T47D (cell line): Measurements from ENCODE around the gene CNTF.

Experiments
- DNase-seq, 2 experiments: peaks; one replicate each; pipeline versions ENCODE4 v3.0.0 to v3.0.0-alpha.2; 2011 to 2012; ENCODE audit warnings: low read depth in 1 of 2, low spot score in 1 of 2
- JUND ChIP-seq: IDR thresholded peaks from 2 replicates; pipeline ENCODE4 v1.6.1; 2012; ENCODE audit warnings: low read depth
- in situ Hi-C: cut with HindIII; loops from 2 replicates; pipeline ENCODE4 v1.10.0; 2016; ENCODE audit warnings: low sequenced_read_pairs, low pct_unique_long_range_greater_than_20kb

Gene CNTF

DNA sequence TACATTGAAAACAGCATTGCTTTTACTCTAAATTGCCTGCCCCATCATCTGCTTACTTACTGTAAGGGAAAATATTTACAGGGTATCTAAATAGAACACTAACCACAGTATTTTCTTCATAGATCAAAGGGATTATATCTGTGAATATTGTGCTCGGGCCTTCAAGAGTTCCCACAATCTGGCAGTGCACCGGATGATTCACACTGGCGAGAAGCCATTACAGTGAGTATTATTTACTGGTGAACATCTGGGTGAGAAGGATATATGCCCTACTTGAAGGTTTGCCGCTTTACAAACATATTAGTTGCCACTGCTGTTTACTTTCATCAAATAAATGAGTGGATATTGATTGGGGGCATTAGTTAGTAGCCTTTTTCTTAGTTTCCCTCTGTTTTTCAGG, 5.9 kb upstream of the CNTF start:
- in situ Hi-C loops = no loop called here
- no peak for DNase-seq
- no peak for TF ChIP-seq JUND

GRCh38 chr11:58617976-58618557, 4.4 kb upstream of the CNTF start:
- in situ Hi-C loops = no loop called here
- TF ChIP-seq JUND = no peak
- DNase-seq = no peak

DNA sequence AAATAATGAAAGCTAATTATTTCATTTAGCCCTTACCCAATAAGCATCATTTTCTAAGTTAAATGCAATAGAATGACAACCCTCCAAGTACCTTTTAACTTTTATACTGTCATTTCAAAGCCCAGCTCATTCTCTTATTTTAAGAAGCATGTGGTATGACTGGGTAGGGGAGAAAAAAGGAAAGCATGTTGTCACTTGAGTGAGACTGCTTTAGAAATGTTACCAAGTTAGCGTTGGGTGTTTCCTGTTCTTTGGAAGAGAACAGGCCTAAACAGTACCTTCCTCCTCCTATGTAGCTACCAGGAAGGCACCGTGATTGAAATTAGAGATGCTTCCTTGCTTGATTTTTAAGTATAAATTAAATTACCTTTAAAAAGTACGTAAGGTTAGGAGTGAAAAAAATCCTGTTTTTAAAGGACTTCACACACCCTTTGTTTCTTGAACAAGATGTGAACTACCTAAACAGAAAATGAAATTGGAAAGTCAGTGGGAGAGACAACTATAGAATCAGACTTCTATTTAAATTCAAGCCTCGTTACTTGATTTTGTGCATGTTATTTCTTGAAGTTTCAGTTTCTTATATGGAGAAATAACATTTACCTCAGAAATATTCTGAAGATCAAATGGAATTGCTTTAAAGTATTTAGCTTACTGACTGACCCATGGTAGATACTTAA, 741 bp upstream of the CNTF start:
- TF ChIP-seq JUND = no peak
- in situ Hi-C loops = no loop called here
- DNase-seq = no peak

DNA sequence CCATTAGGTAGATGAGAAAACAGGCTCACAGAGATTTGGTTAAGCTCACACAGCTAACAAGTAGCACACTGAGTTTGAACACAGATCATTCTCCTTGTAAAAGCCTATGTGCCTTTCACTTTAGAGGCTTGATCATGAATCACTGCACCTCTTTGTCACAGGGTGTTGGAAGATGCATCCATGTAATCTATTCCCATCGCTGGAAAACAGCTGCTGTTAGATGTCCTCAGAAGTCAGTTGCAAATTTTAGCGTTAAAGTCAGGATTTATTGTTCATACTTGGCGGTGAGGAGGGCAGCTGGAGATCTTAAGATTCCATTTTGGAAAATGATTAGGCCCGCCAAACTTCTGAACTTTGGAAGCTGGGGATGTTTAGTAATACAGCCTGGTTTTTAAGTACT, 2.6 kb downstream of the CNTF start:
- TF ChIP-seq JUND = no peak
- in situ Hi-C loops = no loop called here
- no peak for DNase-seq

- no peak for TF ChIP-seq JUND
- no peak for DNase-seq
- in situ Hi-C loops = no loop called here
Observed at GRCh38 chr11:58625826-58626460, 3.5 kb downstream of the CNTF start.

DNA sequence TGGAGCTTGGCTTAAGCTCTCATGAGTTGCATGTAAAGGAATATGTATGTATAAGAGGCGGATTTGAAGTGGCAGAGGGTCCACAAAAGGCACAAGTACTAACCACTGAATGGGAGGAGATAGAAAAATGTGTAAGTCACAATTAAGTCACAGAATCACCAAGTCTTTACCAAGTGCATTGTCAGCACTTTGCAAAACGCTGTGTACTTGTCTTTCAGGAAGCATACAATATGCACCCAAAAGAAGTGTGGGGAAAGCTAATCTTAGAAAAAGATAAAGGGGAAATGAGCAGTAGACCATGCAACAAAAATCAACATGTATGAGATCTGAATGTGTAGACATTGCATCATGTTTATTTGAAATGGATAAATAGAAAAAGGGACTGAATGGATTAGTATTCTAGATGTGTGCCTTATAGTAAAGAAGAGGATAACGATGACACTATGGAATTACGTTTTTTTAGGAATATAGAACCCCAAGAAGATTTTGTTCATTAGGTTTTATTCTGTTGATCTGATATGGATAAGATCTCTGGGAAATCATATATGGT, 4.5 kb downstream of the CNTF start:
- no peak for DNase-seq
- no peak for TF ChIP-seq JUND
- in situ Hi-C loops = no loop called here

DNA sequence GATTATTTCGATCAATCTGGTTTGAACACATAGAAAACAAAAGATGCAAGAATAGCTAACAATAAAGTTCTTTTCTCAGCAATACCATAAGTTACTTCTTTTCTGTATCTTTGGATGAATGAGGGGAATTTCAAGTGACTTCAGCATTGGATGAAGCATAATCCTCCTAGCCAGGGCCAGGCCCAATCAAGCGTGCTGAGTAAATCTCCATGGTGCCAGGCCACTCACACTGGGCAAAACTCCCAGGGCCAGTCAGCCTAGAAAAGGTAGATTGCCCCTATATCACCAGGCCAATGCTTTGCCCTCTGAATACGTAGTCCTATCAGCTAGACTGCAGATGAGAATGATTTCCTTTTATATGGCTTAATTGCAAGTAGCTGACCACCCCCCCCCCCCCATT, 6.0 kb downstream of the CNTF start:
- DNase-seq = no peak
- in situ Hi-C loops = no loop called here
- no peak for TF ChIP-seq JUND

DNA sequence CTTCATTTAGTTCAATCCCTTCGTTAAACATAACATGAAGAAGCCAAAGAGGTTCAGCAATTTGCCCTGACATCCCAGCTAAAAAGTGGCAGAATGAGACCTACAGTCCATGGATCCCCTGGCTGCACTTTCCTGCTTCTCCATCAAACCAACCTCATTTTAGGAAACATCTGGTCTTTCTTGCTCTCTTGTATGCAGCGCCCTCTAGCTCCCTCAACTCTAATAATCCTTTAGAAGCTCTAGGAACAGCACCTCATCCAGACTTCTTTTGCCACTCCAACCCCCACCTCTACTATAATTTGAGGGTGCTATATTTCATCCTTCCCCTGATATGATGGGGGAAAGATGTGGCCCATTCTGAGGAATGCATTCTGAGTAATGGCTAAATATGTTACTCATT, 7.4 kb downstream of the CNTF start:
- DNase-seq = peak; percentile 15 to 69
- in situ Hi-C loops = no loop called here

DNA sequence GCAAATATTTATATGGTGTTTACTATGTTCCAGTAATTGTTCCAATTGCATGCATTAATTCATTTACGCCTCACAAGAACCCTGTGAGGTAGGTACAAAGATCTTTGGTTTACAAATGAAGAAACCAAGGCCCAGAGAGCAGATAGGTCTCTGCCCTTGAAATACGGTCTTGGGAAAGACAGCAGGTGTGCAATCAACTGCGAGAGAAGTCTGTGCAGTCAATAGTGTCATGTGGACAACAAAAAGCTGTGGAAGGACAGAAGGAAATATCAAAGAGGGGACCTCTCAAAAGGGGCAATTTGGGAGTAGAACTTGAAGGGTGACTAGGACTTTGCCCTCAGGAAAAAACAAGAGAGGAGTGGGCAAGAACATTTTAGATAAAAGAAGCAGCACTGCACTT, 8.9 kb downstream of the CNTF start:
- TF ChIP-seq JUND = no peak
- in situ Hi-C loops = no loop called here
- no peak for DNase-seq

More for the DNA sequence above, 7.4 kb downstream of the CNTF start:
- no peak for TF ChIP-seq JUND

GRCh38 chr11:58632510-58632909, 10.0 kb downstream of the CNTF start:
- no peak for DNase-seq
- in situ Hi-C loops = no loop called here
- no peak for TF ChIP-seq JUND

DNA sequence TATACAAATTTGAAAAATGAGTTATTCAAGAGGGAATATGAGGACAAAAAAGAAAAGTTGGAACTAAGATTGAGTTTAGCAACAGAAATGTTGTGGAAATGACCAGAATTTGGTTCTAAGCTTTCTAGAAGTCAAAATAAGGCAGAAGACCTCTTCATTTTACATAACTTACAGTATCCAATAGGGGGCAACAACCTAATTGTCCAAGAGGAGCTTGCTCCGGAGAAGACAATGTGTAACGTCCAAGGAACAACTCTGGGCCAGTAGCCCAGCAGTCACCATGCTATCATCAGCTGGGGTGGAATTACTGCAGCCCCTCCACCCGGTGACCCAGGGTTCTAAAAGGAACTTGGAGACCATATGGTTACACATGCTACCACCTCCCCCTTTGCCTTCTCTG, 14.1 kb downstream of the CNTF start:
- DNase-seq = no peak
- no peak for TF ChIP-seq JUND
- in situ Hi-C loops = no loop called here

GRCh38 chr11:58637371-58637770, 14.9 kb downstream of the CNTF start:
- in situ Hi-C loops = no loop called here
- TF ChIP-seq JUND = no peak
- DNase-seq = no peak

GRCh38 chr11:58639103-58639502, 16.6 kb downstream of the CNTF start:
- in situ Hi-C loops = no loop called here
- DNase-seq = peak in 1 of 2 experiments; percentile 19
- TF ChIP-seq JUND = no peak

GRCh38 chr11:58639669-58640068, 17.2 kb downstream of the CNTF start:
- DNase-seq = no peak
- no peak for TF ChIP-seq JUND
- in situ Hi-C loops = no loop called here
